ENCODE data around the gene TP53TG3. TPM values are rescaled to one million over a fixed set of nuclear protein-coding genes. Genes with fewer than 3 reads are reported as not detected.
"Not testable (repeated sequence)": the region's sequence is repeated elsewhere in the genome, so short reads cannot be mapped to it uniquely, and the experiment has no call there.

Gene TP53TG3
- total RNA-seq = not detected
- not detected for total RNA-seq (2013)

GRCh38 chr16:32676065-32676464 lies at the start of gene TP53TG3:
Gene TP53TG3, minus strand, starts transcription at chr16:32676165. Its CDS starts 68 bp downstream, at chr16:32676097.
- H3K36me3 ChIP-seq (ENCODE audit: control insufficient read depth, insufficient read depth, low read length); H3K9me3 Mint-ChIP-seq; H3K27ac Mint-ChIP-seq; H3K27ac ChIP-seq (ENCODE audit: low read length); H3K4me3 Mint-ChIP-seq; H3K9me3 ChIP-seq (ENCODE audit: control insufficient read depth, insufficient read depth, low read length); H3K4me1 Mint-ChIP-seq; H3K4me1 ChIP-seq (ENCODE audit: control insufficient read depth, insufficient read depth, low read length); H3K4me3 ChIP-seq (ENCODE audit: low read length); H3K27me3 Mint-ChIP-seq (ENCODE audit: low read depth in 2 of 2); H3K27me3 ChIP-seq (ENCODE audit: control insufficient read depth, insufficient read depth, low read length); DNase-seq; intact Hi-C loops (cut with micrococcal nuclease); ATAC-seq; H3K36me3 Mint-ChIP-seq: not testable (repeated sequence)
- no CpG with 5 or more reads among the region's 25 CpGs for WGBS (ENCODE audit: insufficient coverage)

GRCh38 chr16:32650876-32651275 lies 25.1 kb downstream of the TP53TG3 start:
- H3K4me3 Mint-ChIP-seq; H3K27me3 Mint-ChIP-seq (ENCODE audit: low read depth in 2 of 2); H3K4me1 ChIP-seq (ENCODE audit: control insufficient read depth, insufficient read depth, low read length); H3K4me3 ChIP-seq (ENCODE audit: low read length); intact Hi-C loops (cut with micrococcal nuclease); H3K9me3 ChIP-seq (ENCODE audit: control insufficient read depth, insufficient read depth, low read length); H3K27ac ChIP-seq (ENCODE audit: low read length); ATAC-seq; H3K36me3 ChIP-seq (ENCODE audit: control insufficient read depth, insufficient read depth, low read length); H3K4me1 Mint-ChIP-seq; H3K27ac Mint-ChIP-seq; H3K27me3 ChIP-seq (ENCODE audit: control insufficient read depth, insufficient read depth, low read length); H3K36me3 Mint-ChIP-seq; DNase-seq; H3K9me3 Mint-ChIP-seq: not testable (repeated sequence)
- WGBS (ENCODE audit: insufficient coverage) = 47% methylated on average over 26 of the region's 49 CpGs

DNA sequence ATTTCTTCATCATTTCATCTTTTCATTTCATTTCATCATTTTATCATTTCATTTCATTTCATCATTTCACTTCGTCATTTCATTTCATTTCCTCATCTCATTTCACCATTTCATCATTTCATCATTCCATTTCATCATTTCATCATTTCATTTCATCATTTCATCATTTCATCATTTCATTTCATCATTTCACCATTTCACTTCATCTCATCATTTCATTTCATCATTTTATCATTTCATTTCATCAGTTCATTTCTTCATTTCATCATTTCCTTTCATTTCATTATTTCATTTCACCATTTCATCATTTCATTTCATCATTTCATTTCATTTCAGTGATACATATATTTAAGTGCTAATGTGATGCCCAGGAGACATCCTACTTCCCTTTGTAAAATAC lies 28.4 kb downstream of the TP53TG3 start:
- WGBS (ENCODE audit: insufficient coverage) = no CpG with 5 or more reads among the region's 1 CpG
- peaks cover 15 to 18% of the 10 kb centered on the region in 2 donors for H3K9me3 Mint-ChIP-seq
- H3K27me3 ChIP-seq (ENCODE audit: control insufficient read depth, insufficient read depth, low read length); H3K27ac ChIP-seq (ENCODE audit: low read length); DNase-seq; H3K9me3 ChIP-seq (ENCODE audit: control insufficient read depth, insufficient read depth, low read length); H3K4me3 ChIP-seq (ENCODE audit: low read length); ATAC-seq; H3K4me3 Mint-ChIP-seq; H3K36me3 Mint-ChIP-seq; H3K27me3 Mint-ChIP-seq (ENCODE audit: low read depth in 2 of 2); H3K4me1 ChIP-seq (ENCODE audit: control insufficient read depth, insufficient read depth, low read length); intact Hi-C loops (cut with micrococcal nuclease); H3K4me1 Mint-ChIP-seq; H3K27ac Mint-ChIP-seq; H3K36me3 ChIP-seq (ENCODE audit: control insufficient read depth, insufficient read depth, low read length): not testable (repeated sequence)

GRCh38 chr16:32646780-32647179 lies 29.2 kb downstream of the TP53TG3 start:
- ATAC-seq; H3K27me3 ChIP-seq (ENCODE audit: control insufficient read depth, insufficient read depth, low read length); H3K36me3 Mint-ChIP-seq; H3K4me3 Mint-ChIP-seq; H3K27ac Mint-ChIP-seq; DNase-seq; H3K27me3 Mint-ChIP-seq (ENCODE audit: low read depth in 2 of 2); H3K4me1 ChIP-seq (ENCODE audit: control insufficient read depth, insufficient read depth, low read length); H3K27ac ChIP-seq (ENCODE audit: low read length); H3K9me3 ChIP-seq (ENCODE audit: control insufficient read depth, insufficient read depth, low read length); H3K36me3 ChIP-seq (ENCODE audit: control insufficient read depth, insufficient read depth, low read length); H3K4me1 Mint-ChIP-seq; H3K4me3 ChIP-seq (ENCODE audit: low read length); intact Hi-C loops (cut with micrococcal nuclease): not testable (repeated sequence)
- peaks cover 15 to 18% of the 10 kb centered on the region in 2 donors for H3K9me3 Mint-ChIP-seq
- no CpG with 5 or more reads among the region's 2 CpGs for WGBS (ENCODE audit: insufficient coverage)

- H3K27me3 Mint-ChIP-seq (ENCODE audit: low read depth in 2 of 2); H3K4me3 Mint-ChIP-seq; H3K4me3 ChIP-seq (ENCODE audit: low read length); ATAC-seq; DNase-seq; H3K4me1 ChIP-seq (ENCODE audit: control insufficient read depth, insufficient read depth, low read length); H3K27ac ChIP-seq (ENCODE audit: low read length); H3K36me3 Mint-ChIP-seq; intact Hi-C loops (cut with micrococcal nuclease); H3K27me3 ChIP-seq (ENCODE audit: control insufficient read depth, insufficient read depth, low read length); H3K36me3 ChIP-seq (ENCODE audit: control insufficient read depth, insufficient read depth, low read length); H3K9me3 ChIP-seq (ENCODE audit: control insufficient read depth, insufficient read depth, low read length); H3K27ac Mint-ChIP-seq; H3K4me1 Mint-ChIP-seq: not testable (repeated sequence)
- H3K9me3 Mint-ChIP-seq = peaks cover 15 to 18% of the 10 kb centered on the region in 2 donors
- 0% methylated on average over 1 of the region's 2 CpGs for WGBS (ENCODE audit: insufficient coverage)
Measured at GRCh38 chr16:32646177-32646576, 29.8 kb downstream of the TP53TG3 start.

- H3K4me1 Mint-ChIP-seq = not testable (repeated sequence)
Measured at GRCh38 chr16:32645278-32645908, 30.6 kb downstream of the TP53TG3 start.

GRCh38 chr16:32644715-32645114 lies 31.2 kb downstream of the TP53TG3 start:
- no CpG with 5 or more reads among the region's 1 CpG for WGBS (ENCODE audit: insufficient coverage)
- H3K4me3 Mint-ChIP-seq; H3K4me3 ChIP-seq (ENCODE audit: low read length); H3K27ac ChIP-seq (ENCODE audit: low read length); H3K4me1 Mint-ChIP-seq; intact Hi-C loops (cut with micrococcal nuclease); DNase-seq; H3K36me3 ChIP-seq (ENCODE audit: control insufficient read depth, insufficient read depth, low read length); ATAC-seq; H3K27ac Mint-ChIP-seq; H3K9me3 ChIP-seq (ENCODE audit: control insufficient read depth, insufficient read depth, low read length); H3K27me3 ChIP-seq (ENCODE audit: control insufficient read depth, insufficient read depth, low read length); H3K36me3 Mint-ChIP-seq; H3K4me1 ChIP-seq (ENCODE audit: control insufficient read depth, insufficient read depth, low read length); H3K27me3 Mint-ChIP-seq (ENCODE audit: low read depth in 2 of 2): not testable (repeated sequence)
- H3K9me3 Mint-ChIP-seq = peaks cover 15 to 18% of the 10 kb centered on the region in 2 donors

More at GRCh38 chr16:32645278-32645908, 30.6 kb downstream of the TP53TG3 start:
- intact Hi-C loops (cut with micrococcal nuclease); H3K36me3 ChIP-seq (ENCODE audit: control insufficient read depth, insufficient read depth, low read length); H3K27me3 ChIP-seq (ENCODE audit: control insufficient read depth, insufficient read depth, low read length); H3K27ac ChIP-seq (ENCODE audit: low read length); H3K9me3 ChIP-seq (ENCODE audit: control insufficient read depth, insufficient read depth, low read length); DNase-seq; H3K4me3 Mint-ChIP-seq; H3K4me1 ChIP-seq (ENCODE audit: control insufficient read depth, insufficient read depth, low read length); H3K27ac Mint-ChIP-seq; ATAC-seq; H3K36me3 Mint-ChIP-seq; H3K27me3 Mint-ChIP-seq (ENCODE audit: low read depth in 2 of 2); H3K4me3 ChIP-seq (ENCODE audit: low read length): not testable (repeated sequence)
- WGBS (ENCODE audit: insufficient coverage) = 83% methylated on average over 5 of the region's 6 CpGs
- peaks cover 15 to 18% of the 10 kb centered on the region in 2 donors for H3K9me3 Mint-ChIP-seq

DNA sequence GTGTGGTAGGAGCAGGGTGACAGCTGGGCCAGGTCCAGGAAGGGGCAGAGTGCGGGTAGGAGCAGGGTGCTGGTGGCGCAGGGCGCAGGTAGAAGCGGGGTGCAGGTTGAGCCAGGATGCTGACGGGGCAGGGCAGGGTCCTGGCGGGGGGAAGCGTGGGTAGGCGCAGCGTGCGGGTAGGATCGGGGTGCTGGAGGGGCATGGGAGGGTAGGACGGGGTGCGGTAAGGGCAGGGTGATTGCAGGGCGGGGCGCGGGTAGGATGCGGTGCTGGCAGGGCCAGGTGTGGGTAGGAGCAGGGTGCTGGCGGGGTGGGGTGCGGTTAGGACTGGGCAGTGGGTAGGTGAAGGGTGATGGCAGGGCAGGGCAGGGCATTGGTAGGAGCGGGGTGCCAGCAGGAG lies 38.4 kb downstream of the TP53TG3 start:
- H3K4me3 ChIP-seq (ENCODE audit: low read length); H3K27ac Mint-ChIP-seq; H3K36me3 Mint-ChIP-seq; H3K9me3 ChIP-seq (ENCODE audit: control insufficient read depth, insufficient read depth, low read length); H3K4me3 Mint-ChIP-seq; intact Hi-C loops (cut with micrococcal nuclease); H3K36me3 ChIP-seq (ENCODE audit: control insufficient read depth, insufficient read depth, low read length); DNase-seq; H3K4me1 Mint-ChIP-seq; H3K9me3 Mint-ChIP-seq; H3K4me1 ChIP-seq (ENCODE audit: control insufficient read depth, insufficient read depth, low read length); H3K27ac ChIP-seq (ENCODE audit: low read length); H3K27me3 ChIP-seq (ENCODE audit: control insufficient read depth, insufficient read depth, low read length); H3K27me3 Mint-ChIP-seq (ENCODE audit: low read depth in 2 of 2): not testable (repeated sequence)
- peak in 1 of 3 donors; percentile 24 for ATAC-seq
- no CpG with 5 or more reads among the region's 20 CpGs for WGBS (ENCODE audit: insufficient coverage)

All from natural killer cell (primary cell).